ES-I3 (cell line): ENCODE data around the gene AKAP10.
"Not testable (repeated sequence)": the region's sequence is repeated elsewhere in the genome, so short reads cannot be mapped to it uniquely, and the experiment has no call there.

Experiments used
- H3K36me3 ChIP-seq: 2 replicates; pipeline ENCODE4 v1.6.1; 2013; ENCODE audit warnings: mild to moderate bottlenecking, low read length, control low read depth, moderate library complexity; ENCODE audit not compliant: insufficient read depth
- H3K4me1 ChIP-seq: 2 replicates; pipeline ENCODE4 v1.6.1; 2013; ENCODE audit warnings: mild to moderate bottlenecking, control low read depth, low read length; ENCODE audit not compliant: insufficient read depth
- H3K9ac ChIP-seq: 2 replicates; pipeline ENCODE4 v1.6.1; 2013; ENCODE audit warnings: low read depth, mild to moderate bottlenecking, low read length, moderate library complexity
- H3K9me3 ChIP-seq: 2 replicates; pipeline ENCODE4 v1.6.1; 2013; ENCODE audit warnings: mild to moderate bottlenecking, low read length, moderate library complexity; ENCODE audit not compliant: control insufficient read depth, insufficient read depth

Gene AKAP10

DNA sequence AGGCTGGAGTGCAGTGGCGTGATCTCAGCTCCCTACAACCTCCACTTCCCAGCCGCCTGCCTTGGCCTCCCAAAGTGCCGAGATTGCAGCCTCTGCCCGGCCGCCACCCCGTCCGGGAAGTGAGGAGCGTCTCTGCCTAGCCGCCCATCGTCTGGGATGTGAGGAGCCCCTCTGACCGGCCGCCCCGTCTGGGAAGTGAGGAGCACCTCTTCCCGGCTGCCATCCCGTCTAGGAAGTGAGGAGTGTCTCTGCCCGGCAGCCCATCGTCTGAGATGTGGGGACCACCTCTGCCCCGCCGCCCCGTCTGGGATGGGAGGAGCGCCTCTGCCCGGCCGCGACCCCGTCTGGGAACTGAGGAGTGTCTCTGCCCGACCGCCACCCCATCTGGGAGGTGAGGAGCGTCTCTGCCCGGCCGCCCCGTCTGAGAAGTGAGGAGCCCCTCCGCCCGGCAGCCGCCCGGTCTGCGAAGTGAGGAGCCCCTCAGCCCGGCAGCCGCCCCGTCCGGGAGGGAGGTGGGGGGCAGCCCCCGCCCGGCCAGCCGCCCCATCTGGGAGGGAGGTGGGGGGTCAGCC is 26.9 kb downstream of the AKAP10 start:
- H3K9me3 ChIP-seq, H3K36me3 ChIP-seq, H3K9ac ChIP-seq, H3K4me1 ChIP-seq: not testable (repeated sequence)

DNA sequence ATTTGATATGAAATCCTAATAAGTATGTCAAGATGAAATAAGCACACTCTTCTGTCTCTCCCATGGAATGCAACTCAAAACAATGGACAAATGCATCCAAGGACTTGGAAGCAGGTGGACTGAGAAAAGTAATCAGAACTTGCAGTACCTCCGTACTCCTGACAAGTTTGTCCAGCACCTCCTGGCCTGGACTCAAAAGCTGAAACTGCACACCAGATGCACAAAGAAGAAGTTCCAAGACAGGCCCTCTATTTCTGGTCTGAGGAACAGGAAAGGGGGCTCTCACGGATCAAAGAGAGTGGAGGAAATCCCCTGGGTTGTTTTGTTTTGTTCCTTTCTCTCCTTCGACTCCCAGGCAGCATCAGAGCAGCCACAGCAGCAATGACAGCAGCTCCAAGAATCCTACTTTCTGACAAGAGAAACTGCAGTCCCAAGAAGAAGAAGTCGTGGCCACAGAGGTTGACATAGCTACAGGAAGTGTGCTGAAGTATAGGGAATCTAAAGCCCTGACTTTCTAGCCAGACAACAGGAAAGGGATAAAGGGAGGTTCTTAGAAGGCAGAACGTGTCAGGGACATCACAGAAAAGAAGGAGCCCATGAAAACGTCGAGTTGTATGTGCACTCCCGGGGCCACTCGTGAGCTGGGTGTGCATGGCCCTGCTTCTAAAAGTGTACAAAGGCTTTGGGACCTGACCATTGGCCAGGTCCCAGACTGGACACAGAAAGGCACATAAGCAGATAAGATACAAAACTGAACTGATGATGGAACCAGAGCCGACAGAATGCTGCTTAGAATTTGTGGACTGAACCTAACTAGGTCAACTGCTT is 29.3 kb downstream of the AKAP10 start:
- Histone ChIP-seq H3K9me3 (no peaks in the 10 kb centered on the region), H3K9ac (no peak overlapping the region), H3K4me1 (peaks cover 18% of the 10 kb centered on the region; the same call in 1 of the 2 replicates), H3K36me3 (peaks cover 9% of the 10 kb centered on the region; the same call in 1 of the 2 replicates)

GRCh38 chr17:19946921-19947320 is 30.7 kb downstream of the AKAP10 start:
- Histone ChIP-seq H3K9me3 (no peaks in the 10 kb centered on the region), H3K4me1 (peaks cover 29% of the 10 kb centered on the region), H3K36me3 (peaks cover 9% of the 10 kb centered on the region; the same call in 1 of the 2 replicates), H3K9ac (no peak overlapping the region)

DNA sequence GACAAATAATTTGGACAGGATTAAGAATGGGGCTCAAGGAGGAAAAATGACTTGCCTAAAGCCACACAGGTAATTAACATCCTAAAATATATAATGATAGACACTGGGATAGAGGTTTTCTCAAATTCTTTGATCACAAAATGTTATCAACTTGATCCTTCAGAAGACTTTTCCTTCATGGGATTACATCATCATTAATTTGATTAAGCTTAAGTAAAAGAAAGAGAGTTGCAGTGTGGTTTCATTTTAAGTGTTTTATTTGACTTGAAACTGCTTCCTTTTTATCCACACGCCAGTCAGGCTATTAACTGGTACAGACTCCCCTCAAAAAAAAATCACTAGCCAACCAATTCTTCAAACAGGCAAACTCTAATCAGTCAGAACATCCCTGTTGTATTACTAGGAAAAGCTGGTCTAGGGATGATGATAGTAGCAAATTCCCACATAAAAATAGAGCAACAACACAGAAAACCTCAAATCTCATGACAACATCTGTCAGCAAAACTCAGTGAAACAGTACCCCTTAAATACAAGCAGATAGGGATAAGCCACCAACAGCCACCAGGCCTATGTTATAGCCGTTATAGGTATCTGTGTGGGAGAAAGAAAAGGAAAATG is 32.5 kb downstream of the AKAP10 start:
- no peak overlapping the region for H3K9ac ChIP-seq
- peaks cover 41% of the 10 kb centered on the region for H3K4me1 ChIP-seq
- H3K9me3 ChIP-seq, result no peaks in the 10 kb centered on the region
- peaks cover 9% of the 10 kb centered on the region; the same call in 1 of the 2 replicates for H3K36me3 ChIP-seq

GRCh38 chr17:19943599-19943998 is 34.0 kb downstream of the AKAP10 start:
- peaks cover 18% of the 10 kb centered on the region; the same call in 1 of the 2 replicates for H3K36me3 ChIP-seq

DNA sequence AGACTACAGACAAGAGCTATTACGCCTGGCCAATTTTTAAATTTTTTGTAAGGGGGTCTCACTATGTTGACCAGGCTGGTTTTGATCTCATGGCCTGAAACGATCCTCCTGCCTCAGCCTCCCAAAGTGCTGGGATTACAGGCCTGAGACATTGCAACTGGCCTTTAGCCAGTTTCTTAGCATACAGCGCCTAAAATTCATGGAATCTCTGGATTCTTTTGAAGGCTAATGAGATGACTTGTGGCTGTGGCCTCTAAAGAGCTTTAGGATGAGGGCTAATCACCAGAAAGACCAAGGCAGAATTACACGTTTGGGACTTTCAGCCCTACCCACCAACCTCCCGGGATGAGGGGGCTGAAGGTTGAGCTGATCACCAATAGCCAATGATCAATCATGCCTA is 34.6 kb downstream of the AKAP10 start:
- H3K9me3 ChIP-seq, result no peaks in the 10 kb centered on the region
- peaks cover 13% of the 10 kb centered on the region; the same call in 1 of the 2 replicates for H3K36me3 ChIP-seq
- H3K9ac ChIP-seq, result no peak overlapping the region
- H3K4me1 ChIP-seq, result peaks cover 32% of the 10 kb centered on the region

More at GRCh38 chr17:19943599-19943998, 34.0 kb downstream of the AKAP10 start:
- H3K9ac ChIP-seq, result no peak overlapping the region
- H3K9me3 ChIP-seq, result no peaks in the 10 kb centered on the region
- peaks cover 37% of the 10 kb centered on the region for H3K4me1 ChIP-seq

GRCh38 chr17:19940722-19941464 is 36.7 kb downstream of the AKAP10 start:
- Histone ChIP-seq H3K9me3 (no peaks in the 10 kb centered on the region), H3K36me3 (peaks cover 9% of the 10 kb centered on the region; the same call in 1 of the 2 replicates), H3K4me1 (peaks cover 31% of the 10 kb centered on the region), H3K9ac (no peak overlapping the region)

DNA sequence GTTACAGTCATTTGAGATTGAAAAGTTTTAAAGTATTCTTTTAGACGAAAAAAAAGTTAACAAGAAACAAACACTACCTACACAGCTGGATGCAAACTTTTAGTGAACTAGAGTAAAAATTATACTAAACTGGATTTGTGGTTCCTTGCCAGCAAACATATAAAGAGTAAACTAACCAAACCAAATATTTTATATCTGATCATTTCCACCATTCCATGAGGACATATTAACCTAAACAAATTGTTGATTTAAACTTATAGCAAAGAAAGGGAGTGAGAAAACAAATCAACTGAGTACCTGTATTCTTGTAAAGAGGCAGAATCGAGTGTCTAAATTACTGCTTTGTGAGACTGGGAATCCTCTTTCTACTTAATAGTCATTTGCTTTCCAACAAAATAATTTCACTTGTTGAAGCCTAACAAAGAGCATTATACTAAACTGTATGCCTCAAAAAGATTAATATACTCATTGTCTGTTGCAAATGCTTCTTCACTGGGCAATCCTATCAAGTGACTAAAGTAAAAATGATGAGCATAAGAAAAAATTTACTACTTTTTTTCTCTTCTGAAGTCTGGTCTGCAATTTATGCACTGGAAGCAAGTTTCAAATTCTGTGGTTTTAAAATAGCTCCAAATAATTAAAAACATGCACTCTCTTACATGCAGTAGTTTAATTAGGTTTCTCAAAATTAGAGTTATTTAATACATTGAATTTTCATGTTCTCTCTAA is 37.5 kb downstream of the AKAP10 start:
- Histone ChIP-seq H3K36me3 (peaks cover 12% of the 10 kb centered on the region), H3K4me1 (peaks cover 31% of the 10 kb centered on the region), H3K9ac (no peak overlapping the region)

DNA sequence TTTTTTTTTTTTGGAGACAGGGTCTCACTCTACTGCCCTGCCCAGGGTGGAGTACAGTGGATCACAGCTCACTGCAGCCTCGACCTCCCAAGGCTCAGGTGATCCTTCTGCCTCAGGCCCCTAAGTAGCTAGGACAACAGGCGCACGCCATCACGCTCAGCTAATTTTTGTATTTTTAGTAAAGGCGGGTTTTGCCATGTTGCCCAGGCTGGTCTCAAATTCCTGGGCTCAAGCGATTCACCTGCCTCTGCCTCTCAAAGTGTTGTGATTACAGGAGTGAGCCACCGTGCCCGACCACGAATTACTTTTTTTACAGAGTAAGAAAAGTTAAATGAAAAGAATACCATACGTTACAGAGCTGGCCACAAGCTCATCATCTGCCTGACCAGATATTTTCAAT is 38.9 kb downstream of the AKAP10 start:
- peaks cover 12% of the 10 kb centered on the region for H3K36me3 ChIP-seq
- H3K9me3 ChIP-seq, result no peaks in the 10 kb centered on the region
- H3K4me1 ChIP-seq, result peaks cover 26% of the 10 kb centered on the region
- H3K9ac ChIP-seq, result no peak overlapping the region

More for the DNA sequence above, 37.5 kb downstream of the AKAP10 start:
- H3K9me3 ChIP-seq, result no peaks in the 10 kb centered on the region

GRCh38 chr17:19937522-19937921 is 40.1 kb downstream of the AKAP10 start:
- H3K9ac ChIP-seq, result no peak overlapping the region
- no peaks in the 10 kb centered on the region for H3K9me3 ChIP-seq
- peaks cover 12% of the 10 kb centered on the region for H3K36me3 ChIP-seq
- H3K4me1 ChIP-seq, result peaks cover 15% of the 10 kb centered on the region

DNA sequence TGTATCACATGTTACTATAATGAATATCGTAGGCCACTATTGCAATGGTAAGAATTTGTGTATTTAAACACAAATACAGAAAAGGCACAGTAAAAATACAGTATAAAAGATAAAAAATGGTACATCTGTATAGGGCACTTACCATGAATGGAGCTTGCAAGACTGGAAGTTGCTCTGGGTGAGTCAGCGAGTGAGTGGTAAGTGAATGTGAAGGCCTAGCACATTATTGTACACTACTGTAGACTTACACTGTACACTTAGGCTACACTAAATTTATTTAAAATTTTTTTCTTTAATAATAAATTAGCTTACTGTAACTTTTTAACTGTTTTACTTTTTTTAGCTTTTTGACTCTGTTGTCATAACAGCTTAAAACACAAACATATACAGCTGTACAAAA is 42.5 kb downstream of the AKAP10 start:
- peaks cover under 1% of the 10 kb centered on the region; the same call in 1 of the 2 replicates for H3K4me1 ChIP-seq
- no peaks in the 10 kb centered on the region for H3K9me3 ChIP-seq
- no peak overlapping the region for H3K9ac ChIP-seq
- H3K36me3 ChIP-seq, result peaks cover 12% of the 10 kb centered on the region

GRCh38 chr17:19933628-19934027 is 44.0 kb downstream of the AKAP10 start:
- peaks cover 2% of the 10 kb centered on the region for H3K36me3 ChIP-seq
- no peak overlapping the region for H3K9ac ChIP-seq
- H3K9me3 ChIP-seq, result no peaks in the 10 kb centered on the region

DNA sequence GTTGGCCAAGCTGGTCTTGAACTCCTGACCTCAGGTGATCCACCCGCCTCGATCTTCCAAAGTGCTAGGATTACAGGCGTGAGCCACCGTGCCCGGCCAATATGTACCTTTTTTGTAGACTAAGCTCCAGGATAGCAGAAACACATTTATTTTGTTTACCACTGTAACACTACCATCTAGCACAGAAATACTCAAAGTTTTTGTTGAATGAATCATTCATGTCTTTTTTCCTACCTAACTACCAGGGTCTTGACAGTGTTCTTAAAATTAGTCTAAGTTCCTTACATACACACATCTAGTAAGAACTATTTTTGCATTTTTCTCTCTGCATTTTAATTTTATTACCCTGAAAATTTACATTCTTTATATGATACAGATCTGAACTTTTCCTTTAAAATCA is 44.4 kb downstream of the AKAP10 start:
- no peaks in the 10 kb centered on the region for H3K9me3 ChIP-seq
- no peak overlapping the region for H3K9ac ChIP-seq
- H3K36me3 ChIP-seq, result peaks cover 2% of the 10 kb centered on the region; the same call in 1 of the 2 replicates
- no peaks in the 10 kb centered on the region for H3K4me1 ChIP-seq

More at GRCh38 chr17:19933628-19934027, 44.0 kb downstream of the AKAP10 start:
- H3K4me1 ChIP-seq, result no peaks in the 10 kb centered on the region
